HAP-1 (cell line): ENCODE data around the gene CYP8B1.
"Not testable (repeated sequence)": the region's sequence is repeated elsewhere in the genome, so short reads cannot be mapped to it uniquely, and the experiment has no call there.

Source experiments
- DNase-seq, 2 experiments: peaks; one replicate each; pipeline ENCODE4 v3.0.0-alpha.2; 2016 to 2020; ENCODE audit warnings: low spot score in 2 of 2
- H3K27me3 ChIP-seq: fragments of 250-450 bp; sonication (Bioruptor Pico); 2 replicates; pipeline ENCODE4 v1.5.1; 2020; ENCODE audit warnings: low read depth, mild to moderate bottlenecking, moderate library complexity
- H3K36me3 ChIP-seq: fragments of 250-450 bp; sonication (Bioruptor Pico); replicated peaks from 2 replicates; pipeline ENCODE4 v1.5.1; 2020; ENCODE audit warnings: mild to moderate bottlenecking
- H3K4me1 ChIP-seq: fragments of 250-450 bp; sonication (Bioruptor Pico); 2 replicates; pipeline ENCODE4 v1.5.1; 2020; ENCODE audit warnings: mild to moderate bottlenecking
- H3K4me3 ChIP-seq: fragments of 250-450 bp; sonication (Bioruptor Pico); 2 replicates; pipeline ENCODE4 v1.5.1; 2020; ENCODE audit warnings: mild to moderate bottlenecking, moderate library complexity
- H3K9me3 ChIP-seq: fragments of 250-450 bp; sonication (Bioruptor Pico); 2 replicates; pipeline ENCODE4 v1.5.1; 2020; ENCODE audit warnings: mild to moderate bottlenecking, moderate library complexity
- in situ Hi-C: fragments of 300-500 bp; cut with MboI; formaldehyde crosslinking; loops from 3 replicates; pipeline ENCODE4 v1.14.3; 2020; ENCODE audit warnings: low sequenced_read_pairs, inconsistent platforms, mixed read lengths

CYP8B1 gene

GRCh38 chr3:42898896-42899675 lies 23.4 kb upstream of the CYP8B1 start:
- Histone ChIP-seq H3K4me1 (no peaks in the 10 kb centered on the region), H3K4me3 (no peak overlapping the region), H3K9me3 (no peaks in the 10 kb centered on the region), H3K27me3 (0 out of 2 replicates have a peak, but pooled peaks cover 3% of the 10 kb centered on the region), H3K36me3 (no peaks in the 10 kb centered on the region)
- in situ Hi-C loops = no loop called here
- no peak for DNase-seq

GRCh38 chr3:42895580-42895868 lies 19.8 kb upstream of the CYP8B1 start:
- H3K27me3 ChIP-seq = peaks cover 6% of the 10 kb centered on the region; the same call in 1 of the 2 replicates
- H3K36me3 ChIP-seq = no peaks in the 10 kb centered on the region; the same call in 1 of the 2 replicates
- in situ Hi-C loops = no loop called here
- H3K9me3 ChIP-seq = no peaks in the 10 kb centered on the region
- DNase-seq = no peak
- no peaks in the 10 kb centered on the region for H3K4me1 ChIP-seq
- no peak overlapping the region for H3K4me3 ChIP-seq

GRCh38 chr3:42894698-42895579 lies 19.3 kb upstream of the CYP8B1 start:
- in situ Hi-C loops = no loop called here
- Histone ChIP-seq H3K27me3 (peaks cover 6% of the 10 kb centered on the region; the same call in 1 of the 2 replicates), H3K9me3 (no peaks in the 10 kb centered on the region), H3K4me1 (no peaks in the 10 kb centered on the region), H3K36me3 (no peaks in the 10 kb centered on the region; the same call in 1 of the 2 replicates), H3K4me3 (no peak overlapping the region)
- no peak for DNase-seq

GRCh38 chr3:42892807-42893206 lies 17.1 kb upstream of the CYP8B1 start:
- H3K27me3 ChIP-seq = peaks cover 6% of the 10 kb centered on the region; the same call in 1 of the 2 replicates
- no peaks in the 10 kb centered on the region for H3K4me1 ChIP-seq
- H3K9me3 ChIP-seq = no peaks in the 10 kb centered on the region
- in situ Hi-C loops = no loop called here
- H3K4me3 ChIP-seq = no peak overlapping the region
- no peaks in the 10 kb centered on the region; the same call in 1 of the 2 replicates for H3K36me3 ChIP-seq
- DNase-seq = no peak

GRCh38 chr3:42892169-42892568 lies 16.5 kb upstream of the CYP8B1 start:
- peaks cover 6% of the 10 kb centered on the region; the same call in 1 of the 2 replicates for H3K27me3 ChIP-seq
- no peak overlapping the region for H3K4me3 ChIP-seq
- no peaks in the 10 kb centered on the region for H3K4me1 ChIP-seq
- in situ Hi-C loops = no loop called here
- no peaks in the 10 kb centered on the region; the same call in 1 of the 2 replicates for H3K36me3 ChIP-seq
- H3K9me3 ChIP-seq = no peaks in the 10 kb centered on the region
- DNase-seq = no peak

GRCh38 chr3:42891042-42891441 lies 15.4 kb upstream of the CYP8B1 start:
- peaks cover 8% of the 10 kb centered on the region; the same call in 1 of the 2 replicates for H3K27me3 ChIP-seq
- H3K9me3 ChIP-seq = no peaks in the 10 kb centered on the region
- H3K4me1 ChIP-seq = no peaks in the 10 kb centered on the region
- in situ Hi-C loops = no loop called here
- DNase-seq = no peak
- H3K4me3 ChIP-seq = no peak overlapping the region
- H3K36me3 ChIP-seq = no peaks in the 10 kb centered on the region; the same call in 1 of the 2 replicates

- no peaks in the 10 kb centered on the region; the same call in 1 of the 2 replicates for H3K36me3 ChIP-seq
- in situ Hi-C loops = loop anchor here (10.0 kb wide), 1 partner anchor 102 kb away; no protein-coding TSS in a partner anchor
- no peaks in the 10 kb centered on the region for H3K9me3 ChIP-seq
- peaks cover 15% of the 10 kb centered on the region; the same call in 1 of the 2 replicates for H3K27me3 ChIP-seq
- no peaks in the 10 kb centered on the region for H3K4me1 ChIP-seq
- DNase-seq = no peak
- no peak overlapping the region for H3K4me3 ChIP-seq
Measured at GRCh38 chr3:42887084-42887483, 11.4 kb upstream of the CYP8B1 start.

- in situ Hi-C loops = loop anchor here (10.0 kb wide), 1 partner anchor 102 kb away; no protein-coding TSS in a partner anchor
Measured at GRCh38 chr3:42886294-42886822, 10.7 kb upstream of the CYP8B1 start.

GRCh38 chr3:42884324-42884723 lies 8.6 kb upstream of the CYP8B1 start:
- in situ Hi-C loops = loop anchor here (10.0 kb wide), 1 partner anchor 100 kb away; no protein-coding TSS in a partner anchor

More at GRCh38 chr3:42886294-42886822, 10.7 kb upstream of the CYP8B1 start:
- H3K36me3 ChIP-seq = no peaks in the 10 kb centered on the region
- no peak for DNase-seq
- H3K4me1 ChIP-seq = peaks cover 1% of the 10 kb centered on the region; the same call in 1 of the 2 replicates
- H3K9me3 ChIP-seq = no peaks in the 10 kb centered on the region
- peaks cover 9% of the 10 kb centered on the region; the same call in 1 of the 2 replicates for H3K27me3 ChIP-seq
- no peak overlapping the region for H3K4me3 ChIP-seq

GRCh38 chr3:42883251-42883930 lies 7.7 kb upstream of the CYP8B1 start:
- not testable (repeated sequence) for H3K27me3 ChIP-seq, H3K36me3 ChIP-seq, H3K4me1 ChIP-seq, H3K4me3 ChIP-seq, DNase-seq, H3K9me3 ChIP-seq
- in situ Hi-C loops = loop anchor here (10.0 kb wide), 1 partner anchor 99 kb away; no protein-coding TSS in a partner anchor

More at GRCh38 chr3:42884324-42884723, 8.6 kb upstream of the CYP8B1 start:
- Histone ChIP-seq H3K4me1 (peaks cover 6% of the 10 kb centered on the region), H3K36me3 (no peaks in the 10 kb centered on the region), H3K9me3 (no peaks in the 10 kb centered on the region), H3K27me3 (peaks cover 9% of the 10 kb centered on the region; the same call in 1 of the 2 replicates), H3K4me3 (no peak overlapping the region)
- DNase-seq = no peak

- DNase-seq = peak; percentile 86 to 92
- Histone ChIP-seq H3K4me1 (peaks cover 6% of the 10 kb centered on the region), H3K9me3 (no peaks in the 10 kb centered on the region), H3K4me3 (peak overlapping the region; percentile 43), H3K36me3 (no peaks in the 10 kb centered on the region), H3K27me3 (peaks cover 10% of the 10 kb centered on the region; the same call in 1 of the 2 replicates)
- in situ Hi-C loops = loop anchor here (10.0 kb wide), 1 partner anchor 96 kb away; no protein-coding TSS in a partner anchor
Measured at GRCh38 chr3:42880601-42881451, 5.1 kb upstream of the CYP8B1 start.

- Histone ChIP-seq H3K4me3 (no peak overlapping the region), H3K27me3 (peaks cover 13% of the 10 kb centered on the region; the same call in 1 of the 2 replicates), H3K9me3 (no peaks in the 10 kb centered on the region), H3K36me3 (no peaks in the 10 kb centered on the region), H3K4me1 (peaks cover 6% of the 10 kb centered on the region)
- DNase-seq = no peak
- in situ Hi-C loops = loop anchor here (10.0 kb wide), 1 partner anchor 95 kb away; no protein-coding TSS in a partner anchor
Measured at GRCh38 chr3:42880183-42880582, 4.5 kb upstream of the CYP8B1 start.
